D341Med (cell line): Measurements from ENCODE around the gene TOM1.

Experiments used
- DNase-seq: peaks from one replicate; pipeline ENCODE4 v3.0.0; 2012; ENCODE audit warnings: low spot score

TOM1 gene

GRCh38 chr22:35397095-35397904 is 97.6 kb downstream of the TOM1 start:
- no peak for DNase-seq
